ENCODE data around the gene DPAGT1.

DNA sequence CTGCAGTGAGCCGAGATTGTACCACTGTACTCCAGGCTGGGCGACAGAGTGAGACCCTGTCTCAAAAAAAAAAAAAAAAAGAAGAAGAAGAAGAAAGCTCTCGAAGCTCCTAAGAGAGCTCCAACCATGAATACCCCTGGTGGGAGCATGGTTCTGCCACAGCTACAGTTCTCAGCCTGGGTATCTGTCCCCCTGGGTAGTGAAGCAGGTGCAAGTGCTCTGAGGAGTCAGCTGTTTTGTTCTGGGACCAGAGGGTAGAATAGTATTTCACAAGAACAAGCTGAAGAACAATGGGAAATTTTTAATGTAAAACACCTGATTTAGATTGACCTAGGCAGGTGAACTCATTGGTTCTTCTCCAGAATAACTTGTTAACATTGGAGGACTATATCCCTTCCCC lies 40.4 kb downstream of the DPAGT1 start:
- TF ChIP-seq TAF1 (IDR thresholded peaks at IDR 0.05; ENCODE audit: borderline replicate concordance, insufficient read depth, low read length): no peak
- TF ChIP-seq, protein P1, sequence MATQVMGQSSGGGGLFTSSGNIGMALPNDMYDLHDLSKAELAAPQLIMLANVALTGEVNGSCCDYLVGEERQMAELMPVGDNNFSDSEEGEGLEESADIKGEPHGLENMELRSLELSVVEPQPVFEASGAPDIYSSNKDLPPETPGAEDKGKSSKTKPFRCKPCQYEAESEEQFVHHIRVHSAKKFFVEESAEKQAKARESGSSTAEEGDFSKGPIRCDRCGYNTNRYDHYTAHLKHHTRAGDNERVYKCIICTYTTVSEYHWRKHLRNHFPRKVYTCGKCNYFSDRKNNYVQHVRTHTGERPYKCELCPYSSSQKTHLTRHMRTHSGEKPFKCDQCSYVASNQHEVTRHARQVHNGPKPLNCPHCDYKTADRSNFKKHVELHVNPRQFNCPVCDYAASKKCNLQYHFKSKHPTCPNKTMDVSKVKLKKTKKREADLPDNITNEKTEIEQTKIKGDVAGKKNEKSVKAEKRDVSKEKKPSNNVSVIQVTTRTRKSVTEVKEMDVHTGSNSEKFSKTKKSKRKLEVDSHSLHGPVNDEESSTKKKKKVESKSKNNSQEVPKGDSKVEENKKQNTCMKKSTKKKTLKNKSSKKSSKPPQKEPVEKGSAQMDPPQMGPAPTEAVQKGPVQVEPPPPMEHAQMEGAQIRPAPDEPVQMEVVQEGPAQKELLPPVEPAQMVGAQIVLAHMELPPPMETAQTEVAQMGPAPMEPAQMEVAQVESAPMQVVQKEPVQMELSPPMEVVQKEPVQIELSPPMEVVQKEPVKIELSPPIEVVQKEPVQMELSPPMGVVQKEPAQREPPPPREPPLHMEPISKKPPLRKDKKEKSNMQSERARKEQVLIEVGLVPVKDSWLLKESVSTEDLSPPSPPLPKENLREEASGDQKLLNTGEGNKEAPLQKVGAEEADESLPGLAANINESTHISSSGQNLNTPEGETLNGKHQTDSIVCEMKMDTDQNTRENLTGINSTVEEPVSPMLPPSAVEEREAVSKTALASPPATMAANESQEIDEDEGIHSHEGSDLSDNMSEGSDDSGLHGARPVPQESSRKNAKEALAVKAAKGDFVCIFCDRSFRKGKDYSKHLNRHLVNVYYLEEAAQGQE (IDR thresholded peaks at IDR 0.05; ENCODE audit: insufficient read depth in 1 of 2, low read depth in 2 of 2, low read length in 2 of 2): no peak
